ENCODE results near the gene RNF41.

DNA sequence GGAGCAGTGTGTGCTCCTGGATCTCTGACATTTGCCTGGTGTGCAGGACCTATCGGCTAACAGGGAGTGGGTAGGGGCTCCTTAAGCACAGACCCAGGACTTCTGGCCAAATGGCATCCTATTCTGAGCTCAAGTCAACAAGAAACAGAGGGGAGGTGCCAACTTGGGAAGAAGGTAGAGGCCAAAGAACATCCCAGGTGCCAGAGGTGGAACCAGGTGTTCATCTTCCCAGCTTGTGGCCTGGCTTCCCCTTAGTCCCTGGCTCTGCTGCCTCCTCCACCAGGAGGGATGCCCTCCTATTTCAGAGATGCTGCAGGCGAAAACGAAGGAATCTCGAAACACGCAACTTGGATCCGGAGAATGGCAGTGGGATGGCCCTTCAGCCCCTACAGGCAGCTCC is 14.4 kb upstream of the RNF41 start:
- no peak for TF ChIP-seq CTCF (IDR thresholded peaks at IDR 0.05)
- no peak for TF ChIP-seq POLR2A (IDR thresholded peaks at IDR 0.05)

Measured in heart left ventricle (tissue), 13 donors.